Stimulated activated CD8-positive, alpha-beta memory T cell treated with anti-CD3 and anti-CD28 coated beads, Interleukin-4, amount 100 ng/mL, for 48 hours (primary cell): ENCODE results near the gene MON1A.
A peak's percentile ranks its signal among the peaks of the same experiment; 100 is the strongest.
"Not testable (repeated sequence)": the region's sequence is repeated elsewhere in the genome, so short reads cannot be mapped to it uniquely, and the experiment has no call there.

Experiments used
- DNase-seq: peaks from one replicate; pipeline ENCODE4 v3.0.0-alpha.2; 2020

Gene MON1A

GRCh38 chr3:49929291-49930167 lies at the start of gene MON1A:
MON1A (minus strand) TSS chr3:49929811; CDS start chr3:49913346, 16,465 bp downstream.
- DNase-seq = peak; percentile 96

- DNase-seq = no peak
Observed at GRCh38 chr3:49976942-49977341, 47.3 kb upstream of the MON1A start.

DNA sequence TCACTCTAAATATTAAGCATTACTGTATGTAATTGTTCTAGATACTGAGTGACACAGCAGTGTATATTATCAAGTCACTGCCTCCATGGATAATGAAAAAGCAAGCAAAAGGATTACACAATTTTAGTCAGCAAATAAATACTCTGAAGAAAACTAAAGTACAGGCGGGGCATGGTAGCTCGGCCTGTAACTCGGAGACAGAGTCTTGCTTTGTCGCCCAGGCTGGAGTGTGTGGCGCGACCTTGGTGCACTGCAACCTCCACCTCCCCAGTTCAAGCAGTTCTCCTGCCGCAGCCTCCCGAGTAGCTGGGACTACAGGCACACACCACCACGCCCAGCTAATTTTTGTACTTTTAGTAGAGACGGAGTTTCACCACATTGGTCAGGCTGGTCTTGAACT lies 43.0 kb upstream of the MON1A start:
- no peak for DNase-seq

- no peak for DNase-seq
Observed at GRCh38 chr3:49968346-49968745, 38.7 kb upstream of the MON1A start.

GRCh38 chr3:49967291-49967690 lies 37.7 kb upstream of the MON1A start:
- no peak for DNase-seq

DNA sequence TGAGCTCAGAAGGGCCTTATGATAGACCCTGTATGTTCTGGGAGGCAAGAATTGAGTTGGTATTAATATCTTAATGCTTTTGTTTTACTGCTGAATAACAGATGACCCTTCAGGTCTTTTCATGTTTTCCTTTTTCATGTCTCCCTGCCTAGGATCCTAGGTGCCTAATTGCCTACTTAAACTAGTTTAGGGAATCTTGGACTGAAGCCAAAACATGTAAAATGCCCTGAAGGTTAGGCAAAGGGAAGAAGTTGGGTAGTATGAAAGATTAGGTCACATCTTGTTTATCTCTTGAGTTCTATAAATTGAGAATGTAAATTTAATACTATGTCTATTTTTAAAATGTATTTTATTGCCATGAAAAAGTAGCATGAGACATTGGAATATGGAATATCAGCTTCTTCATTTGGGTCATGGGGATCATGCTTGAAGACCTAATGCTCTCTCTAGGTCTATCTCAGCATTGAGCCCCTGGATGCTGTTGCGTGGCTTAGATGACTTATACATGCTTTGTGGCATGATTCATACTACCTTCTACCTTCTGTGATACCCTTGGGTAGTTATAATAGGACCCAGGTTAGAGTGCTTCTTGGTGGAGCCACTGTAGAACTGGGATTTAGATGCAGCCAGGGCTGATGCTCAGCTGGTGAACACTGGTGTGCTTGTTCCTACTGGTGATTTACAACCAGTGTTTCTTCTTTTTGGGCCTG lies 36.8 kb upstream of the MON1A start:
- DNase-seq = no peak

GRCh38 chr3:49955636-49956035 lies 26.0 kb upstream of the MON1A start:
- no peak for DNase-seq

GRCh38 chr3:49952924-49953323 lies 23.3 kb upstream of the MON1A start:
- no peak for DNase-seq

DNA sequence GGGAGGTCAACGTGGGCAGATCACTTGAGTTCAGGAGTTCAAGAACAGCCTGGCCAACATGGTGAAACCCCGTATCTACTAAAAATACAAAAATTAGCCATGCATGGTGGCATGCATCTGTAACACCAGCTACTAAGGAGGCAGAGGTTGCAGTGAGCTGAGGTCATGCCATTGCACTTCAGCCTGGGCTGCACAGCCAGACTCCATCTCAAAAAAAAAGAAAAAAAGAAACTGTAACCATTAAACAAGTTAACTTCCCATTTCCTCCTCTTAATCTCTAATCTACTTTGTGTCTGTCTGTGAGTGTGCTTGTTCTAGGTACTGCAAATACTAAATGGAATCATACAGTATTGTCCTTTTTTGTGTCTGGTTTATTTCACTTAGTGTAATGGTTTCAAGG lies 13.0 kb upstream of the MON1A start:
- no peak for DNase-seq

DNA sequence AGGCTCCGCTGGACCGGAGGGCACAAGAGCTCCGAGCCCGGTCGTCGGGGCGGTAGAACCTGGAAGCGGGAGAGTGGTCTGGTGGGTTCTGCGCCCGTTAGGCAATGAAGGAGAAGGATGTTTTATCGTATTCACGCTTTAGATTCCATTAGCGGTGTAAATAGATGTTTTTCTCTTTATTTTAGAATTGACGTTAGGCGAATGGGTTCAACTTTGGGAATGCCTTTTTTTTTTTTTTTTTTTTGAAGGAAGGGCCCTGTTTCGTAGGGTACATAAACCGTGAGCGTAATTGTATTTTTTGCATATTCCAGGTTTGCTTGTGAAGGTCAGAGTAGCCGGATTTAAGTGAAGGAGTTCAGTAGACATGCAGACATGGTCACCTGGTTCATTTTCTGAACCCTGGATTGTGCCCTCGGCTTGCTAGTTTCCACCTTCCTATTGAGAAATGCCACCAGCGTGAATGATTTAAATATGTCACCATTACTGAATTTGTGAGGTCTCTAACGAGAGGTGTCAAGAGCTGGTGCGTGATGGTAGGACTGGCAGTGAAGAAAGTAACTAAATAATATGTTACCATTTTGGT lies 11.1 kb upstream of the MON1A start:
- DNase-seq = no peak

DNA sequence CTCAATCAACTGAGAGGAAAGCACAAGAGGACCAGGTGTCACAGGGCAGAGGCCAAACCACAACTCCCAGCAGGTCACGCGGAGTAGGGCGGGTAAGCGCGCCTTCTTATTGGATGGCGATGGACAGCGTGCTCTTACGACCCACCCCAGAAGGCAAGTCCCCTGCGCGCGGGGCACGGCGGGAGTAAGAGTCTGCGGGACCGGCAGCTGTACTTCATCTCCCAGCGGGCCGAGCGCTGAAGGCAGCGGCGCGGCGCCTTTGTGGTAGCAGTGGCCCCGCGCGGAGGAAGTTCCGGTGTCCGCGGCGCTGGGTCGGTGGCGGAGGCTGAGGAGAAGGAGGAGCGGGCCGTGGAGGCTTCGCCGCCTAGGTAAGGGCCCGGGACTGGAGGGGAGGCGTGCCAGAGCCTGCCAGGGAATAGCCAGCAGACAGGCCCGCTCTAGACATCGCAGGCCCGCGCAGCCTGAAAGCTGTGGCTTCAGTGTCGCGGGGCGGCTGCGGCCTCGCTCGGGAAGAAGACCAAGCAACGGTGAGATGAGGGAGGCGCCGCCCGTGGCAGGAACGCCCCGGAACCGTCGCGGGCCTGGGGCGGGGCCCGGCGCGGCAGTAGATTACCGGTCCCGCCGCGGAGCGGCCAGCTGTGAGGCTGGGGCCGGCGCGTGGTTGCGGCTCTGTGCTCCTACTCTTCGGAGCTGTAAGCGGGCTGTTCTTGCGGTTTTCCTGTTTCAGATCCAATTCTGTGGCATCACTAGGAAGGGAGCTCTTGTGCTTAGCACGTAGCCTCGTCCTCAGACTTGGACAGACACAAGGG lies 10.5 kb upstream of the MON1A start, which contains the start of gene RBM6:
Gene RBM6, plus strand, starts transcription at position 293 of the 809 bp plus-strand sequence. CDS start 22,492 bp downstream, outside the sequence.
- DNase-seq = peak; percentile 94

DNA sequence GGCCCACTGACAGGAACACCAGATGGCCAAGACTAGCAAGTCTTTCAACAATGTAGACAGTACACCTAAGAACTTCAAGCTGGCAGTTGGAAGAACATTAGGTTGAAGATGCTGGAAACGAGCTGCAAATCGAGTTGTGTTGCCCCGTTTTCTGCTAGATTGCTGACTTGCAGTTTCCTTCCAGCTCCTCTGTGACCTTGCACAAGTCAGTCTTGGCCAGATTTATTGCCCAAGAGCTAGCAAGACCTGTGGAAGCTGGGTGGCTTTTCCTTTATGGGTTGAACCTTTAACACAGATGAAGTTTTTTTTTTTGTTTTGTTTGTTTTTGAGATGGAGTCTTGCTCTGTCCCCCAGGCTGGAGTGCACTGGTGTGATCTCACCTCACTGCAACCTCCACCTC lies 7.5 kb upstream of the MON1A start:
- no peak for DNase-seq

GRCh38 chr3:49932281-49932680 lies 2.7 kb upstream of the MON1A start:
- not testable (repeated sequence) for DNase-seq

GRCh38 chr3:49930922-49931321 lies 1.3 kb upstream of the MON1A start:
- no peak for DNase-seq

GRCh38 chr3:49930168-49930690 lies 618 bp upstream of the MON1A start:
- no peak for DNase-seq

DNA sequence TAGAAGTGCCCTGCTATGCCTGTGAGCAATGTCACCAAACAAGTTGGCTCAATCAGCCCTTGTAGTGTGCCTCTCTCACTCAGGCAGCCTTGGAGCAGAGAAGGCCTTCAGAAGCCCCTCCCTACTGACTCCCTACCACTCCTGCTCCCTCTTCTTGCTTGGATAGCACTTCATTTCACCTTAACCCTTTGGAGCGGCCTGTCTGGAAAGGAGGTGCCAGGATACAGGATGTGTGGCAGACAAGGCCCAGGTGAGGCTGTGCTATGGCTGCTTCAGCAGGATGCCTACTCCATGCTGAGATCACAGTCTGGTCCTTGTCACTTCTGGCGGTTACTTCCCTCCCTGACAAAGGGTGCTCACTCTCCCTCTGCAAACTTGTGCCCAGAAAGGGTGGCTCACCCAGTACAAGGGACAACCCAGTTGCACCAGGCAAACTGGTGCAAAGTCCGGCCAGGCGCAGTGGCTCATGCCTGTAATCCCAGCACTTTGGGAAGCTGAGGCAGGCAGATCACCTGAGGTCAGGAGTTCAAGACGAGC lies 1.1 kb downstream of the MON1A start:
- no peak for DNase-seq

DNA sequence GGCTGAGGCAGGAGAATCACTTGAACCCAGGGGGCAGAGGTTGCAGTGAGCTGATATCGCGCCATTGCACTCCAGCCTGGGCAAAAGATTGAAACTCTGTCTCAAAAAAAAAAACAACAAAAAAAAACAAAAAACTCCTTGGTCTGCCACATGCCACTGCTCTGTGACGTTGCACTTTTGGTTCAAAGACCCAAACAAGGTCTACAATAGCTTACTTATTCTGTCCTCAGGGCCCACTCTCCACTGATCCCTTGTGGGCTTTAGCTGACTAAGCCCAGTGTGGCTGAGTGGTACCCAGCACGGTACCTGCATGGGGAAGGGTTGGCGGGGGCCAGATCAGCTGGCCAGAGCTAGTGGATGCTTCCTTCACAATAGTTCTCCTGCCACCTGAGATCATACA lies 1.8 kb downstream of the MON1A start:
- DNase-seq = no peak

GRCh38 chr3:49926117-49926728 lies 3.4 kb downstream of the MON1A start:
- DNase-seq = no peak

- DNase-seq = no peak
Observed at GRCh38 chr3:49925485-49925884, 4.1 kb downstream of the MON1A start.

DNA sequence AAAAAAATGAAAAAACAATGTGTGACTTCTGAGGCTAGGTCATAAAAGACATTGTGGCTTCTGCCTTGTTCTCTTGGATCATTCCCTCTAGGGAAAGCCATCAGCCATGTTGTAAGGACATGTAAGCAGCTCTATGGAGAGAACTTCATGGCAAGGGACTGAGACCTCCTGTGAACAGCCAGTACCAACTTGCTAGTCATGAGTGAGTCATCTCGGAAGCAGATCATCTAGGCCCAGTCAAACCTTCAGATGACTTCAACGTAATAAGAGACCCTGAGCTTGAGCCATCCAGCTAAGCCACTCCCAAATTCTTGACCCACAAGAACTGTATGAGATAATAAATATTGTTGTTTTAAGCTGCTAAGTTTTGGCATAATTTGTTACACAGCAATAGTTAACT lies 4.9 kb downstream of the MON1A start:
- no peak for DNase-seq

DNA sequence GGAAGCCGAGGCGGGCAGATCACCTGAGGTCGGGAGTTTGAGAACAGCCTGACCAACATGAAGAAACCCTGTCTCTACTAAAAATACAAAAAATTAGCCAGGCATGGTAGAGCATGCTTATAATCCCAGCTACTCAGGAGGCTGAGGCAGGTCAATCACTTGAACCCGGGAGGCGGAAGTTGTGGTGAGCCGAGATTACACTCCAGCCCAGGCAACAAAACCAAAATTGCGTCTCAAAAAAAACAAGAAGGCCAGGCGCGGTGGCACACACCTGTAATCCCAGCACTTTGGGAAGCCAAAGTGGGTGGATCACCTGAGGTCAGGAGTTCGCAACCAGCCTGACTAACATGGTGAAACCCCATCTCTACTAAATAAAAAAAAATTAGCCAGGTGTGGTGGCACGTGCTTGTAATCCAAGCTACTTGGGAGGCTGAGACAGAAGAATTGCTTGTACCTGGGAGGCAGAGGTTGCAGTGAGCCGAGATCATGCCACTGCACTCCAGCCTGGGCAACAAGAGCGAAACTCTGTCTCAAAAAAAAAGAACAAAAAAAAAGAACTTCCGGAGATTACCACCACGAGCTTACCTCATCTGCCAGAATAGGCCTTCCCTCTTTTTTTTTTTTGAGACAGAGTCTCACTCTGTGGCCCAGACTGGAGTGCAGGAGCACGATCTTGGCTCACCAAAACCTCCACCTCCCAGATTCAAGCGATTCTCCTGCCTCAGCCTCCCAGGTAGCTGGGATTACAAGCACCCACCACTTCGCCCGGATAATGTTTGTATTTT lies 11.6 kb downstream of the MON1A start:
- not testable (repeated sequence) for DNase-seq
